ENCODE measurements around the gene CEBPB. TPM values are rescaled to one million over a fixed set of nuclear protein-coding genes. Genes with fewer than 3 reads are reported as not detected.
A peak's percentile ranks its signal among the peaks of the same experiment; 100 is the strongest.

Gene CEBPB
- total RNA-seq, 1 donor from 2014 or later = 264 TPM

- Histone ChIP-seq H3K4me3 (no peak overlapping the region), H3K36me3 (peaks cover 0 to 22% of the 10 kb centered on the region in 2 donors), H3K4me1 (peaks cover 88% of the 10 kb centered on the region), H3K27me3 (no peaks in the 10 kb centered on the region), H3K27ac (peak overlapping the region; percentile 88), H3K9me3 (no peaks in the 10 kb centered on the region)
- intact Hi-C loops (cut with DNase I) = no loop called here
- peak in 1 of 2 donors; percentile 95 for DNase-seq (ENCODE audit: extremely low spot score in 2 of 2)
- TF ChIP-seq CTCF (IDR thresholded peaks at IDR 0.05) = no peak
- TF ChIP-seq POLR2AphosphoS5 (IDR thresholded peaks at IDR 0.05; ENCODE audit: insufficient read depth in 1 of 2, low read depth in 1 of 2) = peak in 1 of 2 donors; percentile 79
- TF ChIP-seq POLR2A (IDR thresholded peaks at IDR 0.05) = no peak
Observed at GRCh38 chr20:50144362-50144761, 46.3 kb upstream of the CEBPB start.

GRCh38 chr20:50145566-50145965 is 45.1 kb upstream of the CEBPB start:
- peak overlapping the region; percentile 88 for H3K27ac ChIP-seq
- no peaks in the 10 kb centered on the region for H3K27me3 ChIP-seq

GRCh38 chr20:50146214-50146613 is 44.4 kb upstream of the CEBPB start:
- H3K27ac ChIP-seq = peak overlapping the region; percentile 88
- intact Hi-C loops (cut with DNase I) = no loop called here
- H3K4me3 ChIP-seq = no peak overlapping the region
- H3K4me1 ChIP-seq = peaks cover 89% of the 10 kb centered on the region
- no peaks in the 10 kb centered on the region for H3K27me3 ChIP-seq
- no peak for TF ChIP-seq CTCF (IDR thresholded peaks at IDR 0.05)
- TF ChIP-seq POLR2AphosphoS5 (IDR thresholded peaks at IDR 0.05; ENCODE audit: insufficient read depth in 1 of 2, low read depth in 1 of 2) = no peak
- no peak for TF ChIP-seq POLR2A (IDR thresholded peaks at IDR 0.05)
- no peaks in the 10 kb centered on the region for H3K9me3 ChIP-seq
- no peak for DNase-seq (ENCODE audit: extremely low spot score in 2 of 2)
- H3K36me3 ChIP-seq = peaks cover 0 to 14% of the 10 kb centered on the region in 2 donors

More at GRCh38 chr20:50145566-50145965, 45.1 kb upstream of the CEBPB start:
- TF ChIP-seq POLR2AphosphoS5 (IDR thresholded peaks at IDR 0.05; ENCODE audit: insufficient read depth in 1 of 2, low read depth in 1 of 2) = no peak
- no peak for TF ChIP-seq POLR2A (IDR thresholded peaks at IDR 0.05)
- TF ChIP-seq CTCF (IDR thresholded peaks at IDR 0.05) = no peak
- DNase-seq (ENCODE audit: extremely low spot score in 2 of 2) = no peak
- Histone ChIP-seq H3K36me3 (peaks cover 0 to 14% of the 10 kb centered on the region in 2 donors), H3K4me1 (peaks cover 89% of the 10 kb centered on the region), H3K9me3 (no peaks in the 10 kb centered on the region), H3K4me3 (no peak overlapping the region)
- intact Hi-C loops (cut with DNase I) = no loop called here

- Histone ChIP-seq H3K27me3 (no peaks in the 10 kb centered on the region), H3K36me3 (peaks cover 0 to 10% of the 10 kb centered on the region in 2 donors), H3K4me3 (no peak overlapping the region), H3K27ac (peak overlapping the region; percentile 88), H3K9me3 (no peaks in the 10 kb centered on the region), H3K4me1 (peaks cover 89% of the 10 kb centered on the region)
- intact Hi-C loops (cut with DNase I) = no loop called here
- no peak for DNase-seq (ENCODE audit: extremely low spot score in 2 of 2)
- TF ChIP-seq POLR2A (IDR thresholded peaks at IDR 0.05) (no peak), POLR2AphosphoS5 (IDR thresholded peaks at IDR 0.05; ENCODE audit: insufficient read depth in 1 of 2, low read depth in 1 of 2) (peak; percentile 64 to 82)
Observed at GRCh38 chr20:50146732-50147662, 43.6 kb upstream of the CEBPB start.

GRCh38 chr20:50149481-50150254 is 41.0 kb upstream of the CEBPB start:
- H3K27me3 ChIP-seq = no peaks in the 10 kb centered on the region
- no peak for DNase-seq (ENCODE audit: extremely low spot score in 2 of 2)
- no peak overlapping the region for H3K4me3 ChIP-seq
- H3K9me3 ChIP-seq = no peaks in the 10 kb centered on the region
- H3K4me1 ChIP-seq = peaks cover 91% of the 10 kb centered on the region
- H3K27ac ChIP-seq = peak overlapping the region; percentile 55
- H3K36me3 ChIP-seq = peaks cover 0 to 9% of the 10 kb centered on the region in 2 donors
- TF ChIP-seq POLR2A (IDR thresholded peaks at IDR 0.05) = no peak
- TF ChIP-seq POLR2AphosphoS5 (IDR thresholded peaks at IDR 0.05; ENCODE audit: insufficient read depth in 1 of 2, low read depth in 1 of 2) = no peak
- TF ChIP-seq CTCF (IDR thresholded peaks at IDR 0.05) = no peak
- intact Hi-C loops (cut with DNase I) = no loop called here

All from vagina (tissue), 2 donors.